IMR-90 (cell line): ENCODE measurements around the gene SLC9A9. TPM values are rescaled to one million over a fixed set of nuclear protein-coding genes. Genes with fewer than 3 reads are reported as not detected.

ENCODE experiments used
- ATAC-seq: fragments of 200-7000 bp; cut with Tn5 transposase; 2 replicates; pipeline ENCODE4 v1.9.1; 2020; ENCODE audit warnings: low read depth, mild to moderate bottlenecking, moderate library complexity
- BruUV-seq: library from RNA; stranded (reverse); fragments of 400-500 nt; replicated peaks from 2 replicates; lab custom pipeline; 2021; lab: Mats Ljungman, UMichigan
- CTCF ChIA-PET: fragments of 300-600 bp; formaldehyde crosslinking; extraction: SDS; loops from one replicate; lab custom pipeline; 2021; ENCODE audit warnings: antibody characterized with exemption; lab: Yijun Ruan, JAX
- POLR2A ChIA-PET: fragments of 300-600 bp; sonication (Branson Sonifier 250); formaldehyde crosslinking; loops from one replicate; lab custom pipeline; 2022; ENCODE audit warnings: antibody characterized with exemption; ENCODE audit not compliant: unreplicated experiment; lab: Charles Lee
- DNase-seq: peaks from one replicate; pipeline ENCODE4 v3.0.0; 2013
- H2AFZ ChIP-seq: replicated peaks from 2 replicates; pipeline ENCODE3; 2013; ENCODE audit warnings: low read length, mild to moderate bottlenecking; ENCODE audit not compliant: poor library complexity
- H2AK5ac ChIP-seq: 2 replicates; pipeline ENCODE4 v1.6.1; 2013; ENCODE audit warnings: low read depth, low read length, inconsistent platforms
- H2AK9ac ChIP-seq: replicated peaks from 2 replicates; pipeline ENCODE3; 2013; ENCODE audit warnings: mild to moderate bottlenecking, low read depth, low read length, moderate library complexity; ENCODE audit not compliant: poor library complexity
- H2BK120ac ChIP-seq: 2 replicates; pipeline ENCODE4 v1.6.1; 2013; ENCODE audit warnings: low read depth, low read length, inconsistent platforms
- H2BK15ac ChIP-seq: 3 replicates; pipeline ENCODE4 v1.6.1; 2013; ENCODE audit warnings: low read depth, low read length, inconsistent platforms
- H2BK20ac ChIP-seq: 2 replicates; pipeline ENCODE4 v1.6.1; 2013; ENCODE audit warnings: low read depth, mild to moderate bottlenecking, inconsistent platforms, low read length, moderate library complexity
- H2BK5ac ChIP-seq: 2 replicates; pipeline ENCODE4 v1.6.1; 2013; ENCODE audit warnings: mild to moderate bottlenecking, low read depth, low read length, inconsistent platforms; ENCODE audit not compliant: poor library complexity, severe bottlenecking
- H3K14ac ChIP-seq: replicated peaks from 2 replicates; pipeline ENCODE4 v1.6.1; 2013; ENCODE audit warnings: low read depth, low read length, inconsistent platforms
- H3K18ac ChIP-seq: 2 replicates; pipeline ENCODE4 v1.6.1; 2013; ENCODE audit warnings: low read depth, low read length, control low read depth
- H3K23ac ChIP-seq: 2 replicates; pipeline ENCODE4 v1.6.1; 2013; ENCODE audit warnings: low read depth, low read length, inconsistent platforms
- H3K27ac ChIP-seq: 2 replicates; pipeline ENCODE4 v1.5.1; 2013; ENCODE audit warnings: mild to moderate bottlenecking, control low read depth, low read length; ENCODE audit not compliant: insufficient read depth
- H3K27me3 ChIP-seq: 2 replicates; pipeline ENCODE4 v1.6.1; 2013; ENCODE audit warnings: low read length; ENCODE audit not compliant: control insufficient read depth, insufficient read depth
- H3K36me3 ChIP-seq: 2 replicates; pipeline ENCODE4 v1.6.1; 2013; ENCODE audit warnings: low read length, mixed read lengths; ENCODE audit not compliant: control insufficient read depth, insufficient read depth
- H3K4ac ChIP-seq: 2 replicates; pipeline ENCODE4 v1.6.1; 2013; ENCODE audit warnings: low read depth, low read length, inconsistent platforms
- H3K4me1 ChIP-seq: 2 replicates; pipeline ENCODE4 v1.6.1; 2013; ENCODE audit warnings: low read length, mixed read lengths; ENCODE audit not compliant: control insufficient read depth, insufficient read depth
- H3K4me2 ChIP-seq: 2 replicates; pipeline ENCODE4 v1.6.1; 2013; ENCODE audit warnings: low read depth, mild to moderate bottlenecking, control low read depth, low read length, moderate library complexity
- H3K4me3 ChIP-seq: 2 replicates; pipeline ENCODE4 v1.5.1; 2013; ENCODE audit warnings: low read depth, mild to moderate bottlenecking, control low read depth, low read length, moderate library complexity; ENCODE audit not compliant: insufficient read depth
- H3K56ac ChIP-seq: 2 replicates; pipeline ENCODE4 v1.6.1; 2013; ENCODE audit warnings: low read length, inconsistent platforms; ENCODE audit not compliant: insufficient read depth; ENCODE audit errors: extremely low read depth
- H3K79me1 ChIP-seq, 2 experiments: 2 replicates each; pipeline ENCODE4 v1.6.1; 2013; ENCODE audit warnings: low read length in 2 of 2, inconsistent platforms in 1 of 2, low read depth in 1 of 2
- H3K9ac ChIP-seq: 2 replicates; pipeline ENCODE4 v1.6.1; 2013; ENCODE audit warnings: low read depth, low read length, control low read depth
- H3K9me1 ChIP-seq: 2 replicates; pipeline ENCODE4 v1.6.1; 2013; ENCODE audit warnings: low read length, inconsistent platforms; ENCODE audit not compliant: insufficient read depth
- H3K9me3 ChIP-seq: 2 replicates; pipeline ENCODE4 v1.6.1; 2013; ENCODE audit warnings: low read length; ENCODE audit not compliant: control insufficient read depth, insufficient read depth
- H4K20me1 ChIP-seq: 2 replicates; pipeline ENCODE4 v1.6.1; 2013; ENCODE audit warnings: low read length, inconsistent platforms; ENCODE audit not compliant: insufficient read depth
- H4K5ac ChIP-seq: 2 replicates; pipeline ENCODE4 v1.6.1; 2013; ENCODE audit warnings: mild to moderate bottlenecking, low read depth, low read length, control low read depth
- H4K8ac ChIP-seq, 2 experiments: 2 replicates each; pipeline ENCODE4 v1.6.1; 2013; ENCODE audit warnings: low read depth in 2 of 2, low read length in 2 of 2, control low read depth in 1 of 2, inconsistent platforms in 1 of 2
- H4K91ac ChIP-seq: 2 replicates; pipeline ENCODE4 v1.6.1; 2013; ENCODE audit warnings: low read depth, low read length, inconsistent platforms; ENCODE audit not compliant: insufficient read depth
- BHLHE40 ChIP-seq: fragments of 150-350 bp; IDR thresholded peaks from 2 replicates; pipeline ENCODE4 v1.6.1; 2016; ENCODE audit warnings: mild to moderate bottlenecking, low read depth, low read length
- CEBPB ChIP-seq: IDR thresholded peaks from 2 replicates; pipeline ENCODE4 v1.6.1; 2012; ENCODE audit warnings: low read depth, low read length, improper control_type of control experiment
- CHD1 ChIP-seq: IDR thresholded peaks from 2 replicates; pipeline ENCODE4 v1.6.1; 2012; ENCODE audit warnings: low read depth, low read length, improper control_type of control experiment
- FOS ChIP-seq: fragments of 150-350 bp; IDR thresholded peaks from 2 replicates; pipeline ENCODE4 v1.6.1; 2016; ENCODE audit warnings: low read depth, low read length
- MAFK ChIP-seq: IDR thresholded peaks from 2 replicates; pipeline ENCODE4 v1.6.1; 2012; ENCODE audit warnings: low read depth, low read length, improper control_type of control experiment
- MAZ ChIP-seq: IDR thresholded peaks from 2 replicates; pipeline ENCODE4 v1.6.1; 2012; ENCODE audit warnings: low read depth, mild to moderate bottlenecking, low read length, improper control_type of control experiment, moderate library complexity, borderline replicate concordance
- MXI1 ChIP-seq: IDR thresholded peaks from 2 replicates; pipeline ENCODE4 v1.6.1; 2012; ENCODE audit warnings: low read depth, mild to moderate bottlenecking, low read length, moderate library complexity, borderline replicate concordance
- NFE2L2 ChIP-seq: fragments of 150-350 bp; IDR thresholded peaks from 2 replicates; pipeline ENCODE4 v1.6.1; 2016; ENCODE audit warnings: low read depth, mild to moderate bottlenecking, low read length
- RAD21 ChIP-seq: IDR thresholded peaks from 2 replicates; pipeline ENCODE4 v1.6.1; 2012; ENCODE audit warnings: low read length, improper control_type of control experiment
- RCOR1 ChIP-seq: IDR thresholded peaks from 2 replicates; pipeline ENCODE4 v1.6.1; 2012; ENCODE audit warnings: mild to moderate bottlenecking, low read length, improper control_type of control experiment; ENCODE audit not compliant: insufficient replicate concordance
- RFX5 ChIP-seq: IDR thresholded peaks from 2 replicates; pipeline ENCODE4 v1.8.0; 2012; ENCODE audit warnings: low read depth, mild to moderate bottlenecking, low read length, moderate library complexity
- SMC3 ChIP-seq: fragments of 150-350 bp; IDR thresholded peaks from 2 replicates; pipeline ENCODE4 v1.6.1; 2016; ENCODE audit warnings: low read depth, mild to moderate bottlenecking, antibody characterized with exemption, low read length, moderate library complexity
- WGBS, 2 experiments: methylation state at CpG; one replicate each; pipeline versions ENCODE4 v1.1.5 to v1.1.7; 2013; ENCODE audit warnings: missing lambda C conversion rate in 2 of 2; ENCODE audit not compliant: insufficient read length in 1 of 2; ENCODE audit errors: extremely low coverage in 2 of 2; 5-methylcytosine and 5-hydroxymethylcytosine counted together
- dilution Hi-C: fragments of 300-500 bp; cut with HindIII; formaldehyde crosslinking; loops from one replicate; pipeline ENCODE4 v1.14.3; 2018; ENCODE audit warnings: low sequenced_read_pairs; ENCODE audit not compliant: unreplicated experiment
- in situ Hi-C: fragments of 300-500 bp; cut with MboI; formaldehyde crosslinking; loops from 3 replicates; pipeline ENCODE4 v1.14.3; 2019; ENCODE audit warnings: low sequenced_read_pairs, inconsistent platforms, mixed read lengths
- intact Hi-C: fragments of 100-400 bp; cut with micrococcal nuclease; formaldehyde crosslinking; loops from 2 replicates; pipeline ENCODE4 v1.10.0; 2022
- polyA plus RNA-seq, 3 experiments: library from polyadenylated mRNA; depleted of rRNA; stranded (reverse); fragments of >200 nt; gene quantifications; 2 replicates each; pipeline ENCODE4 v1.2.3, GENCODE V29; 2012; ENCODE audit warnings: low replicate concordance in 1 of 3
- total RNA-seq: library from RNA; depleted of rRNA; stranded (reverse); fragments of >200 nt; gene quantifications from 2 replicates; pipeline ENCODE4 v1.2.3, GENCODE V29; 2012
- TF ChIP-seq, protein P1 (sequence below): fragments of 150-350 bp; IDR thresholded peaks from 2 replicates; pipeline ENCODE4 v1.6.1; 2016; ENCODE audit warnings: low read depth, mild to moderate bottlenecking, low read length, moderate library complexity, borderline replicate concordance
- TF ChIP-seq, protein P2 (sequence below): conservative IDR thresholded peaks from 2 replicates; pipeline ENCODE4 v1.5.1; 2012; ENCODE audit warnings: mild to moderate bottlenecking, low read depth, low read length, improper control_type of control experiment

The SLC9A9 gene
- total and polyA plus RNA-seq, 2 of the 4 experiments (the other 2 are of a cell fraction) = 1.4 to 2.3 TPM

DNA sequence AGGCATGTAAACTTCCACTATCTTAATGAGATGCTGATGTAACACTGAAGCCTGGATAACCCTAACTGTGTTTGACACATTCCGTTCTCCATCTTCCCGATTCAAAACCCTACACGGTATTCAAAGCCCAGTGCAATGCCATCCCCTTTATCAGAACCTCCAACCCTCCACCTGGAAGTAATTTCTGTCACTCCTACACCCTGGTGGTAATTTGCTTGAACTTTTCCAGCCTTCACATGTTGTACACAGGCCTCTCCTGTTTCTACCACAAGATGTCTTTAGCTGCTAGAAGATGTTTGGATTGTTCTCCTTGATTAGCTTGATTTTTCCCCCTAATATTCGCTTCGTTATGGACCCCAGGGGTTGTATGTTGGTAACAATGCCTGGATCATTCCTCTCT, 519.8 kb downstream of the SLC9A9 start:
- Histone ChIP-seq H4K5ac (no peak overlapping the region), H3K4me2 (no peak overlapping the region), H3K79me1 (no peaks in the 10 kb centered on the region), H3K4me3 (no peak overlapping the region), H2BK20ac (no peak overlapping the region), H3K18ac (no peak overlapping the region), H2AK5ac (no peak overlapping the region), H2BK5ac (no peak overlapping the region), H3K23ac (no peak overlapping the region), H3K9me1 (no peaks in the 10 kb centered on the region), H3K27me3 (peaks cover 1% of the 10 kb centered on the region; the same call in 1 of the 2 replicates), H4K8ac (no peak overlapping the region), H3K4me1 (no peaks in the 10 kb centered on the region), H3K9me3 (no peaks in the 10 kb centered on the region), H3K27ac (no peak overlapping the region), H2BK15ac (no peak overlapping the region), H2AFZ (no peak overlapping the region), H4K91ac (no peak overlapping the region), H3K56ac (no peak overlapping the region), H3K4ac (no peak overlapping the region), H3K14ac (no peak overlapping the region), H3K9ac (no peak overlapping the region), H3K36me3 (no peaks in the 10 kb centered on the region), H2AK9ac (no peak overlapping the region), H4K20me1 (no peaks in the 10 kb centered on the region), H2BK120ac (no peak overlapping the region)
- TF ChIP-seq SMC3 (no peak), NFE2L2 (no peak), FOS (no peak), CEBPB (no peak), RFX5 (no peak), BHLHE40 (no peak), MAFK (no peak), MXI1 (no peak), CHD1 (no peak), RAD21 (no peak), RCOR1 (no peak), MAZ (no peak)
- TF ChIP-seq, protein P1, sequence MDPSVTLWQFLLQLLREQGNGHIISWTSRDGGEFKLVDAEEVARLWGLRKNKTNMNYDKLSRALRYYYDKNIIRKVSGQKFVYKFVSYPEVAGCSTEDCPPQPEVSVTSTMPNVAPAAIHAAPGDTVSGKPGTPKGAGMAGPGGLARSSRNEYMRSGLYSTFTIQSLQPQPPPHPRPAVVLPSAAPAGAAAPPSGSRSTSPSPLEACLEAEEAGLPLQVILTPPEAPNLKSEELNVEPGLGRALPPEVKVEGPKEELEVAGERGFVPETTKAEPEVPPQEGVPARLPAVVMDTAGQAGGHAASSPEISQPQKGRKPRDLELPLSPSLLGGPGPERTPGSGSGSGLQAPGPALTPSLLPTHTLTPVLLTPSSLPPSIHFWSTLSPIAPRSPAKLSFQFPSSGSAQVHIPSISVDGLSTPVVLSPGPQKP = no peak
- TF ChIP-seq, protein P2, sequence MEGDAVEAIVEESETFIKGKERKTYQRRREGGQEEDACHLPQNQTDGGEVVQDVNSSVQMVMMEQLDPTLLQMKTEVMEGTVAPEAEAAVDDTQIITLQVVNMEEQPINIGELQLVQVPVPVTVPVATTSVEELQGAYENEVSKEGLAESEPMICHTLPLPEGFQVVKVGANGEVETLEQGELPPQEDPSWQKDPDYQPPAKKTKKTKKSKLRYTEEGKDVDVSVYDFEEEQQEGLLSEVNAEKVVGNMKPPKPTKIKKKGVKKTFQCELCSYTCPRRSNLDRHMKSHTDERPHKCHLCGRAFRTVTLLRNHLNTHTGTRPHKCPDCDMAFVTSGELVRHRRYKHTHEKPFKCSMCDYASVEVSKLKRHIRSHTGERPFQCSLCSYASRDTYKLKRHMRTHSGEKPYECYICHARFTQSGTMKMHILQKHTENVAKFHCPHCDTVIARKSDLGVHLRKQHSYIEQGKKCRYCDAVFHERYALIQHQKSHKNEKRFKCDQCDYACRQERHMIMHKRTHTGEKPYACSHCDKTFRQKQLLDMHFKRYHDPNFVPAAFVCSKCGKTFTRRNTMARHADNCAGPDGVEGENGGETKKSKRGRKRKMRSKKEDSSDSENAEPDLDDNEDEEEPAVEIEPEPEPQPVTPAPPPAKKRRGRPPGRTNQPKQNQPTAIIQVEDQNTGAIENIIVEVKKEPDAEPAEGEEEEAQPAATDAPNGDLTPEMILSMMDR = no peak
- in situ Hi-C loops = no loop called here
- ATAC-seq (no peak), DNase-seq (no peak)
- dilution Hi-C loops = no loop called here
- no TSS peak for BruUV-seq
- intact Hi-C loops = no loop called here
- ChIA-PET CTCF (no interaction called here), POLR2A (no interaction called here)
- WGBS, 2 experiments = 27% methylated on average over 2 of the region's 5 CpGs; no CpG with 5 or more reads in 1 of the 2 experiments
